Mucosa of descending colon (tissue), 3 donors: ENCODE data around the gene NLRP6. TPM values are rescaled to one million over a fixed set of nuclear protein-coding genes. Genes with fewer than 3 reads are reported as not detected.

Source experiments
- ATAC-seq: fragments of 200-7000 bp; cut with Tn5 transposase; one replicate; pipeline ENCODE4 v1.9.1; 2020; ENCODE audit warnings: mild to moderate bottlenecking, moderate library complexity
- DNase-seq, 3 donors: peaks; one replicate each; pipeline ENCODE4 v3.0.0-alpha.2; 2020
- H3K36me3 ChIP-seq: fragments of 200-600 bp; one replicate; pipeline ENCODE4 v1.8.0; 2021; ENCODE audit warnings: low read depth, mild to moderate bottlenecking
- H3K4me1 ChIP-seq: fragments of 200-600 bp; one replicate; pipeline ENCODE4 v1.8.0; 2021; ENCODE audit warnings: low read depth, mild to moderate bottlenecking
- H3K4me3 ChIP-seq: fragments of 200-600 bp; one replicate; pipeline ENCODE4 v1.8.0; 2021; ENCODE audit warnings: mild to moderate bottlenecking
- H3K9me3 ChIP-seq: fragments of 200-600 bp; one replicate; pipeline ENCODE4 v1.8.0; 2021; ENCODE audit warnings: mild to moderate bottlenecking
- CTCF ChIP-seq: fragments of 200-600 bp; IDR thresholded peaks from one replicate; pipeline ENCODE4 v1.8.0; 2022; ENCODE audit warnings: antibody characterized with exemption, mild to moderate bottlenecking
- intact Hi-C, 2 donors: fragments of 100-400 bp; cut with DNase I in 1 of 2; cut with micrococcal nuclease in 1 of 2; formaldehyde crosslinking; loops; one replicate each; pipeline versions ENCODE4 v1.11.0 to v1.11.1; 2022; cut with DNase I, micrococcal nuclease
- total RNA-seq, 3 donors: library from RNA; stranded (reverse); fragmentation: NEBNext Ultra II Directional in 2 of 3; extraction: Animal tissue kit (Norgen Biotek cat#: 25700) in 2 of 3; gene quantifications; one replicate each; pipeline versions ENCODE4 v1.2.1 to v1.2.4, GENCODE V29; 2021 to 2023
- donor health status: DM: no; HTN: no; CAD: no; lungs with moderate emphysema.
- donor health status: DM: no; HTN: no; CAD: no.
- donor health status: DM: no; HTN: yes; CAD: no.

NLRP6 gene
- total RNA-seq, 3 donors from 2014 or later: 0.66 to 2.6 (median 0.72) TPM

GRCh38 chr11:296171-297050, 18.2 kb downstream of the NLRP6 start:
- TF ChIP-seq CTCF: no peak
- intact Hi-C loops: no loop called here
- no peak for ATAC-seq
- Histone ChIP-seq H3K36me3 (no peaks in the 10 kb centered on the region), H3K4me3 (no peak overlapping the region), H3K4me1 (peaks cover 15% of the 10 kb centered on the region), H3K9me3 (no peaks in the 10 kb centered on the region)
- peak in 2 of 3 donors; percentile 27 to 54 for DNase-seq

- Histone ChIP-seq H3K4me3 (no peak overlapping the region), H3K9me3 (no peaks in the 10 kb centered on the region), H3K4me1 (peaks cover 15% of the 10 kb centered on the region), H3K36me3 (no peaks in the 10 kb centered on the region)
- DNase-seq: peak in 1 of 3 donors; percentile 50
- ATAC-seq: peak; percentile 5
- intact Hi-C loops: no loop called here
- TF ChIP-seq CTCF: no peak
Observed at GRCh38 chr11:297051-297585, 18.9 kb downstream of the NLRP6 start.

- Histone ChIP-seq H3K4me3 (no peak overlapping the region), H3K36me3 (no peaks in the 10 kb centered on the region), H3K4me1 (peaks cover 15% of the 10 kb centered on the region), H3K9me3 (no peaks in the 10 kb centered on the region)
- DNase-seq (peak in 2 of 3 donors; percentile 39 to 62), ATAC-seq (peak; percentile 55)
- no peak for TF ChIP-seq CTCF
- intact Hi-C loops: no loop called here
Observed at GRCh38 chr11:297586-298405, 19.6 kb downstream of the NLRP6 start.

- TF ChIP-seq CTCF: no peak
- DNase-seq: peak in 2 of 3 donors; percentile 27 to 48
- intact Hi-C loops: no loop called here
- Histone ChIP-seq H3K4me1 (peaks cover 15% of the 10 kb centered on the region), H3K4me3 (no peak overlapping the region), H3K36me3 (no peaks in the 10 kb centered on the region), H3K9me3 (no peaks in the 10 kb centered on the region)
- ATAC-seq: peak; percentile 5
Observed at GRCh38 chr11:298406-299065, 20.3 kb downstream of the NLRP6 start.
